ENCODE data around the gene TEPSIN. TPM values are rescaled to one million over a fixed set of nuclear protein-coding genes. Genes with fewer than 3 reads are reported as not detected.
A peak's percentile ranks its signal among the peaks of the same experiment; 100 is the strongest.

The TEPSIN gene
- total RNA-seq, 4 donors from 2014 or later = 37.9 to 82.2 (median 64.9) TPM

DNA sequence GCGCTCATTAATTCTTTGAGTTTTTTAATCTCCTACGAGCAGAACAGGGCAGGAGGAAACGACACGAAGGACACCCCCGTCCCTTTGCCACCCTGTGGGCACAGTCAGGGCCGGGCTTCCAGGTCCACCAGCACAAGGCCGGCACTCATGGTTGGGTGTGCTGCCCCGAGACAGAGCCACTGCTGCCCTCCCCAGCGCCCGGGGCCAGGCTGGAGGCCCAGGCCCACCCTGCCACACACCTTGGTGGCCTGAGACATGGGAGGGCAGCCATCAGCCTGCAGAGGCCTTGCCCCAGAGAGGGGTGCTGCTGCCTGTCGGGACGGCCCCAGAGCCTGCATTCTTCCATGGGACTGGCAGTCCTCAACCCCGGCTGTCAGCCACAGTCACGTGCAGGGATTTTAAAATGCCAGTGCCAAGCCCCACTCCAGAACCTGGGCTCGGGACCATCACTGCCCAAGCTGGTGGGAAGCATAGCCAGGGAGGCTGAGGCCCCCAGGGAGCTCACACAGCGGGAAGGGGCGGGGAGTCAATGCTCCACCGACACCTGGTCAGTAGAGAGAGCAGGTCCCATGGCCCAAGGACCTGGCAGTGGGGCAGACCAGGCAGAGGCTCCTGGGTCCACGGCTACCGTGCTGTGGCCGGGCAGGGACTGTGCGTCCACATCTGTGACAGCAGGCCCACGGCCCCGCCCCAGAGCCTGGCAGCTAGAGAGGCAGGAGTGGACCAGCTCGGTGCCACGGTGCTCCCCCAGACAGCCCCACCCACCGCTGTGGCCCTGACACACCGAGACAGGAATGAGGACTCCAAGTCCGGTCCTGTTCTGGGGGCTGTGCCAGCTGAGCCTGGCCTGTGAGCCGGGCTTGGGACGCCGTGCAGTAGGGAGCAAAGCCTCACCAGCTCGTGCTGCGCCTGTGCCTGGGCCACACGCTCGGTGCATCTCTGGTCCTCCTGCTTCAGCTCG, 43.6 kb downstream of the TEPSIN start:
- intact Hi-C loops (cut with DNase I) = no loop called here
- Histone ChIP-seq H3K9me3 (no peaks in the 10 kb centered on the region), H3K4me3 (replicated peaks in 1 of 3) (no peak overlapping the region), H3K4me1 (no peaks in the 10 kb centered on the region), H3K27ac (no peak overlapping the region), H3K27me3 (no peaks in the 10 kb centered on the region), H3K36me3 (no peaks in the 10 kb centered on the region)
- 92 to 93% methylated on average over 10 to 26 of the region's 37 CpGs for WGBS, 2 donors
- no peak for DNase-seq
- no peak for TF ChIP-seq POLR2A (IDR thresholded peaks at IDR 0.05)
- TF ChIP-seq, protein P1, sequence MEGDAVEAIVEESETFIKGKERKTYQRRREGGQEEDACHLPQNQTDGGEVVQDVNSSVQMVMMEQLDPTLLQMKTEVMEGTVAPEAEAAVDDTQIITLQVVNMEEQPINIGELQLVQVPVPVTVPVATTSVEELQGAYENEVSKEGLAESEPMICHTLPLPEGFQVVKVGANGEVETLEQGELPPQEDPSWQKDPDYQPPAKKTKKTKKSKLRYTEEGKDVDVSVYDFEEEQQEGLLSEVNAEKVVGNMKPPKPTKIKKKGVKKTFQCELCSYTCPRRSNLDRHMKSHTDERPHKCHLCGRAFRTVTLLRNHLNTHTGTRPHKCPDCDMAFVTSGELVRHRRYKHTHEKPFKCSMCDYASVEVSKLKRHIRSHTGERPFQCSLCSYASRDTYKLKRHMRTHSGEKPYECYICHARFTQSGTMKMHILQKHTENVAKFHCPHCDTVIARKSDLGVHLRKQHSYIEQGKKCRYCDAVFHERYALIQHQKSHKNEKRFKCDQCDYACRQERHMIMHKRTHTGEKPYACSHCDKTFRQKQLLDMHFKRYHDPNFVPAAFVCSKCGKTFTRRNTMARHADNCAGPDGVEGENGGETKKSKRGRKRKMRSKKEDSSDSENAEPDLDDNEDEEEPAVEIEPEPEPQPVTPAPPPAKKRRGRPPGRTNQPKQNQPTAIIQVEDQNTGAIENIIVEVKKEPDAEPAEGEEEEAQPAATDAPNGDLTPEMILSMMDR (IDR thresholded peaks at IDR 0.05) = no peak

DNA sequence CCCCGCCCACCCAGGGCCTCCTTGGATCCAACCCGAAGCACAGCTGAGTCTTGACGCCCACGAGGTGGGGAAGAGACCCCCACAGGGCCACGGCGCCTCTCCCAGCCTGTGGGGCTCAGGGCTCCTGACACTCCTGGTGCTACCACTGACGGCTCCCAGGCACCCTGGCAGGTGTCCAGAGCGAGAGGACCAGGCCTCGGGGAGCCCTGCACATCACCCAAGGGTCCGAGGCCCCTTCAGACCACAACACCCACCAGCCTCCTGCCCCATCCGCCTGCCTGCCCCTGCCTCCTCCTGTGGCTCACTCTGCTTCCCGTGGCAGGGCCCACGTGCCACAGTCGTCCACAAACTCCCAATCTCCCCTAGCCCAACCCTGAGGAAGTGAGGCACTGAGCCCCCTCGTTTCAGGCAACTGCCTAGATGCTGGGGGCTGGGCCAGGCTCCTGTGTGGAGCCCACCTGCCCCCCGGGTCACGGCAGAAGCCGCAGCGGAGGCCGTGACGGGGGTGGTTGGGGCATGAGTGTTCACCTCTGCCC, 44.6 kb downstream of the TEPSIN start:
- Histone ChIP-seq H3K27me3 (no peaks in the 10 kb centered on the region), H3K9me3 (no peaks in the 10 kb centered on the region), H3K4me1 (no peaks in the 10 kb centered on the region), H3K4me3 (replicated peaks in 1 of 3) (no peak overlapping the region), H3K36me3 (no peaks in the 10 kb centered on the region), H3K27ac (no peak overlapping the region)
- intact Hi-C loops (cut with DNase I) = no loop called here
- 85 to 94% methylated on average over 12 to 21 of the region's 21 CpGs for WGBS, 2 donors
- DNase-seq = no peak
- TF ChIP-seq, protein P1 (IDR thresholded peaks at IDR 0.05) = no peak
- no peak for TF ChIP-seq POLR2A (IDR thresholded peaks at IDR 0.05)

DNA sequence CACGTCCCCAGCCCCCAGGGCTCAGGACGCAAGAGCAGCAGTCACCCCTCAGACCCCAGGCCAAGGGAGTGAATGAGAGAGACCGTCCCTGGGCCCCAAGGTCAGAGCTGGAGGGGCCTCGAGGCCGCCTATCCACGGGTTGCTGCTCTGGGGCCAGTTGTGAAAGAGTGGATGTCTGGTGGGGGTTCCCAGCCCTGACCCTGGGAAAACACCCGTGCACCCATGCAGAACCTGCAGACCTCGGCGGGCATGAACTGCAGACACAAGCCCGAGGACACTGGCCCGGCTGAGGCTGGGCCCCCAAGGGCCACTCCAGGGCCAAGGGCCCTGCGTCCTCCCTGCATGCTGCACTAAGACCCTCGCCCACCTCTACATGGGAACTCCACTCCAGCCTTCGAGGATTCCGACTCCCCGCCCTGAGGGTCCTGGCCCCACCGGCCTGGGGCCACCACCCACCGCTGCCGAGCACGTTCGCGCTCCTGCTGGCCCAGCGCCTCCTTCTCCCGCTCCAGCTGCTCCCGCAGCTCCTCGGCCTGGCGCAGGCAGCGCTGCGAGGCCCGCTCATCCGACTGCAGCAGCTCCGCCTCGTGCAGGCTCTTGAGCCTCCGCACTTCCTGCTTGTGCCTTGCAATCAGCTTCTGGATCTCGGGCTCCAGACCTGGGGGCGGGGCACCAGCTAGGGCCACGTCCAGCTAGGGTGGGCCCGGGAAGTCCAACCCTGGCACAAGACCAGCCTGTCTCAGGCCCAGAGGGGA, 45.2 kb downstream of the TEPSIN start:
- DNase-seq = peak in 1 of 2 donors; percentile 5
- intact Hi-C loops (cut with DNase I) = no loop called here
- Histone ChIP-seq H3K4me3 (replicated peaks in 1 of 3) (no peak overlapping the region), H3K27ac (no peak overlapping the region), H3K4me1 (no peaks in the 10 kb centered on the region), H3K9me3 (no peaks in the 10 kb centered on the region), H3K27me3 (no peaks in the 10 kb centered on the region), H3K36me3 (no peaks in the 10 kb centered on the region)
- TF ChIP-seq, protein P1 (IDR thresholded peaks at IDR 0.05) = no peak
- no peak for TF ChIP-seq POLR2A (IDR thresholded peaks at IDR 0.05)
- WGBS, 2 donors = 81 to 85% methylated on average over 20 to 28 of the region's 38 CpGs

DNA sequence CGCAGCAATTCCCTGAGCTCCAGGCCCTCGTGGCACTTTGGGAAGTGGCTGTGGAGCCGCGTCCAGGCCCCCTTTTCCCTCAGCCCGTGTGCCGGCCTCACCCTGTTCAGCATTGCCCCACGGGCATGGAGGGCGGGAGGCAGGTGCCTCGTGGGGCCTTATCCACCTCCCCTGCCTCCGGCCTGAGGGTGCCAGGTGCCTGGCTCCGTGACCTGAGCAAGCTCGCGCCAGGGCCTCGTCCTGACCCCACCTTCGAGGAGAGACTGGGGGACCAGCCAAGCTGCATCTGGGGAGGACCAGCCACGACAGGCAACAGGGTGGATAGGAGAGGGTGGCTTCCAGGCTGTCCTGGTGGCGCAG, 45.8 kb downstream of the TEPSIN start:
- WGBS, 2 donors = 96 to 98% methylated on average over 5 to 7 of the region's 17 CpGs
- Histone ChIP-seq H3K27me3 (no peaks in the 10 kb centered on the region), H3K36me3 (no peaks in the 10 kb centered on the region), H3K4me3 (replicated peaks in 1 of 3) (no peak overlapping the region), H3K4me1 (no peaks in the 10 kb centered on the region), H3K27ac (no peak overlapping the region), H3K9me3 (no peaks in the 10 kb centered on the region)
- DNase-seq = no peak
- TF ChIP-seq, protein P1 (IDR thresholded peaks at IDR 0.05) = no peak
- no peak for TF ChIP-seq POLR2A (IDR thresholded peaks at IDR 0.05)
- intact Hi-C loops (cut with DNase I) = no loop called here
